ENCODE measurements around the gene HIVEP3. TPM values are rescaled to one million over a fixed set of nuclear protein-coding genes. Genes with fewer than 3 reads are reported as not detected.

The HIVEP3 gene
- total and polyA plus RNA-seq, 5 donors = 6.3 to 7.9 (median 7.2) TPM

DNA sequence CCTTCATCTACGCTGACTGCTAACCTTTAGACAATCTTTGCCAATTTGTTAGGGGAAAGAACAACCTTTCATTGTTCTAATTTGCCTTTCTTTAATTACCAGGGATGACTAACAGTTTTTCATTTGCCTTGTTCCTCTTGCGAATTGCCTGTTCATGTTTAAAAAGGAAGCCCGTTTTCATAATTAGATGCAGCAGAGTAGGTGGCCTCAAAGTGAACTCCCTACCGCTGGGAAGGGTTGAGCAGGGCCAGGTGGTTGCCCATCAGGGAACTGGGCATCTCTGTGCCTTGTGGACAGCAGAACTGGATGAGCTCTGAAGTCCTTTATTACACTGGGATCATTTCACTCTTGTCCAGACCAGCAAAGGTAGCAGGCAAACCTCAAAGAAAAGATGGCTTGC lies 59.0 kb downstream of the HIVEP3 start:
- H3K27ac ChIP-seq (ENCODE audit: low read length) = no peak overlapping the region
- DNase-seq (no peak), ATAC-seq (no peak)
- intact Hi-C loops (cut with DNase I) = no loop called here
- peaks cover 2% of the 10 kb centered on the region for H3K4me1 ChIP-seq (ENCODE audit: control insufficient read depth, insufficient read depth, low read length)
- H3K4me3 ChIP-seq (ENCODE audit: low read length) = no peak overlapping the region
- no peaks in the 10 kb centered on the region for H3K27me3 ChIP-seq (ENCODE audit: control insufficient read depth, insufficient read depth)
- 89% methylated on average over 4 of the region's 4 CpGs for WGBS
- H3K9me3 ChIP-seq (ENCODE audit: control insufficient read depth, low read length) = no peaks in the 10 kb centered on the region

- DNase-seq (peak in 2 of 3 donors; percentile 57 to 68), ATAC-seq (peak; percentile 71 to 75)
- Histone ChIP-seq H3K4me1 (ENCODE audit: control insufficient read depth, insufficient read depth, low read length) (no peaks in the 10 kb centered on the region), H3K9me3 (ENCODE audit: control insufficient read depth, low read length) (no peaks in the 10 kb centered on the region), H3K4me3 (ENCODE audit: low read length) (no peak overlapping the region), H3K27me3 (ENCODE audit: control insufficient read depth, insufficient read depth) (no peaks in the 10 kb centered on the region), H3K27ac (ENCODE audit: low read length) (no peak overlapping the region)
- intact Hi-C loops (cut with DNase I) = no loop called here
- WGBS = 63% methylated on average over 2 of the region's 2 CpGs
These were observed 61.8 kb downstream of the HIVEP3 start for GRCh38 chr1:41856944-41857285.

- peak in 1 of 2 donors; percentile 24 for ATAC-seq
- no peaks in the 10 kb centered on the region for H3K9me3 ChIP-seq (ENCODE audit: control insufficient read depth, low read length)
These were observed 62.4 kb downstream of the HIVEP3 start for GRCh38 chr1:41856151-41856943.

GRCh38 chr1:41855713-41856112 lies 63.0 kb downstream of the HIVEP3 start:
- H3K27me3 ChIP-seq (ENCODE audit: control insufficient read depth, insufficient read depth) = no peaks in the 10 kb centered on the region
- no peaks in the 10 kb centered on the region for H3K9me3 ChIP-seq (ENCODE audit: control insufficient read depth, low read length)
- no peak overlapping the region for H3K27ac ChIP-seq (ENCODE audit: low read length)
- 93% methylated on average over 2 of the region's 2 CpGs for WGBS
- intact Hi-C loops (cut with DNase I) = no loop called here
- H3K4me3 ChIP-seq (ENCODE audit: low read length) = no peak overlapping the region
- no peaks in the 10 kb centered on the region for H3K4me1 ChIP-seq (ENCODE audit: control insufficient read depth, insufficient read depth, low read length)
- DNase-seq (no peak), ATAC-seq (no peak)

More at GRCh38 chr1:41856151-41856943, 62.4 kb downstream of the HIVEP3 start:
- 73% methylated on average over 13 of the region's 13 CpGs for WGBS
- Histone ChIP-seq H3K27me3 (ENCODE audit: control insufficient read depth, insufficient read depth) (no peaks in the 10 kb centered on the region), H3K4me1 (ENCODE audit: control insufficient read depth, insufficient read depth, low read length) (no peaks in the 10 kb centered on the region), H3K27ac (ENCODE audit: low read length) (no peak overlapping the region), H3K4me3 (ENCODE audit: low read length) (no peak overlapping the region)
- intact Hi-C loops (cut with DNase I) = no loop called here
- no peak for DNase-seq

DNA sequence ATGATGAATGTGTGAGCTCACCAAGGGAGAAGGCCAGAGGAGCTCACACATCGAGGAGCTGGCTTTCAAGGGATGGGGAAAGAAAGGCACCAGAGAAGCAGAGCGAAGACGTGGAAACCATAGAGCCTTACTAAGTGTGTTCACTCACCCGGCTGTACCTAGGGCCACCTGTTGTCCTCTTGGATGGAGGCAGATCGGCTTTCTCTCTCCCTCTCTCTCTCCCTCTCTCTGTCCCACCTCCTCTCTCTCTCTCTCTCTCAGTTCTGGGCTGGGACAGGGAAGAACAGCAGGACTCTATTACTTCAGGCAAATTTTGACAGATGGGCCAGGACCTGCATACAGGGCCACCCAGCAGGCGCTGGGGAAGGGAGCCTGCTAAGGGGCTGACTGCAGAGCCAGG lies 64.8 kb downstream of the HIVEP3 start:
- no peak for ATAC-seq
- no peak for DNase-seq
- no peaks in the 10 kb centered on the region for H3K9me3 ChIP-seq (ENCODE audit: control insufficient read depth, low read length)
- H3K4me3 ChIP-seq (ENCODE audit: low read length) = no peak overlapping the region
- intact Hi-C loops (cut with DNase I) = no loop called here
- 91% methylated on average over 6 of the region's 6 CpGs for WGBS
- H3K27ac ChIP-seq (ENCODE audit: low read length) = no peak overlapping the region
- H3K4me1 ChIP-seq (ENCODE audit: control insufficient read depth, insufficient read depth, low read length) = no peaks in the 10 kb centered on the region
- H3K27me3 ChIP-seq (ENCODE audit: control insufficient read depth, insufficient read depth) = no peaks in the 10 kb centered on the region

- H3K9me3 ChIP-seq (ENCODE audit: control insufficient read depth, low read length) = no peaks in the 10 kb centered on the region
- 83% methylated on average over 7 of the region's 7 CpGs for WGBS
- peaks cover 4% of the 10 kb centered on the region for H3K4me1 ChIP-seq (ENCODE audit: control insufficient read depth, insufficient read depth, low read length)
- DNase-seq (no peak), ATAC-seq (no peak)
- no peak overlapping the region for H3K27ac ChIP-seq (ENCODE audit: low read length)
- intact Hi-C loops (cut with DNase I) = no loop called here
- H3K4me3 ChIP-seq (ENCODE audit: low read length) = no peak overlapping the region
- no peaks in the 10 kb centered on the region for H3K27me3 ChIP-seq (ENCODE audit: control insufficient read depth, insufficient read depth)
These were observed 66.6 kb downstream of the HIVEP3 start for GRCh38 chr1:41852091-41852490.

GRCh38 chr1:41851589-41851988 lies 67.1 kb downstream of the HIVEP3 start:
- ATAC-seq = no peak
- H3K27ac ChIP-seq (ENCODE audit: low read length) = no peak overlapping the region

DNA sequence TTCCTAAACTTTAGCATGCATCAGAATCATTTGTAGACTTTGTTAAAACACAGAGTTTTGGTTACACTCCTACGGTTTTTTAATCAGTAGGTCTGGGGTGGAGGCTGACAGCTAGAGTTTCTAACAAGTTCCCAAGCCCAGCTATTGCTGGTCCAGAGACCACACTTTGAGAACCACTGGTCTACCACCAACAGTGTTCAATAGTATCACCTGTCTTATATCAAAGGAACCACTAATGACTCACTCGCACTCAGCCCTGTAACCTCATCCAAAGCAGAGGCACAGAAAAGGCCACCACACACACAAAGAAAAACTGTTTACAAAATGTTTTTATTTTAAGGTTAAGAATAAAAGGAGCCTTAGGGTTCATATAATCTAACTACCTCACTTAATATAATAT lies 68.7 kb downstream of the HIVEP3 start:
- no peak for ATAC-seq
- 68% methylated on average over 2 of the region's 2 CpGs for WGBS

More at GRCh38 chr1:41851589-41851988, 67.1 kb downstream of the HIVEP3 start:
- no peak overlapping the region for H3K4me3 ChIP-seq (ENCODE audit: low read length)
- H3K9me3 ChIP-seq (ENCODE audit: control insufficient read depth, low read length) = no peaks in the 10 kb centered on the region
- intact Hi-C loops (cut with DNase I) = no loop called here
- H3K27me3 ChIP-seq (ENCODE audit: control insufficient read depth, insufficient read depth) = no peaks in the 10 kb centered on the region
- no peak for DNase-seq
- WGBS = 72% methylated on average over 5 of the region's 5 CpGs
- peaks cover 4% of the 10 kb centered on the region for H3K4me1 ChIP-seq (ENCODE audit: control insufficient read depth, insufficient read depth, low read length)

DNA sequence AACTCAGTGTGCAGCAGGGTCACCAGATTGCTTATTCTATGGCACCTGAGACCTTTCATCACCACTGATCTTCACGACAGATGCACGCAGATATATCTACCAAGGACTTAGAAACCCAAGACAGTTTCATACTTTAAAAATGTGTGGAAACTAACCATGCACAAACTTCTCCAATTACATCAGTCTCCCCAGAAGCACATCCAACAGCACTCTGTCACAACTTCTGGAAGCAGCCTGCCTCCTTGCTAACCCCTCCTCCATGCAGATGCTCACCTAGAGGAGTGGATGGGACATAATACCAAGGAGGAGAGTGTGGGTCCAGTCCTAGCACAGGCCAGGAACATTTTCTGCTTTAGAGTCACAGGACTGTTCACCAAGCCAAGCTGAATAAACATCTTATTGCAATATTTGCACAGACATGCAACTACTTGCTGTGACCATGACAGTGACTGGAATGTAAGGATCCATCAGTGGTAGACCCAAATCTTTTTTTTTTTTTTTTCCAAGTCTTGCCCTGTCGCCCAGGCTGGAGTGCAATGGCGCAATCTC lies 69.4 kb downstream of the HIVEP3 start:
- no peak overlapping the region for H3K4me3 ChIP-seq (ENCODE audit: low read length)
- ATAC-seq = no peak
- H3K27me3 ChIP-seq (ENCODE audit: control insufficient read depth, insufficient read depth) = no peaks in the 10 kb centered on the region
- no peak for DNase-seq
- intact Hi-C loops (cut with DNase I) = no loop called here
- WGBS = 93% methylated on average over 4 of the region's 4 CpGs
- H3K27ac ChIP-seq (ENCODE audit: low read length) = no peak overlapping the region
- H3K4me1 ChIP-seq (ENCODE audit: control insufficient read depth, insufficient read depth, low read length) = peaks cover 4% of the 10 kb centered on the region
- no peaks in the 10 kb centered on the region for H3K9me3 ChIP-seq (ENCODE audit: control insufficient read depth, low read length)

More for the DNA sequence above, 68.7 kb downstream of the HIVEP3 start:
- Histone ChIP-seq H3K4me3 (ENCODE audit: low read length) (no peak overlapping the region), H3K27me3 (ENCODE audit: control insufficient read depth, insufficient read depth) (no peaks in the 10 kb centered on the region), H3K9me3 (ENCODE audit: control insufficient read depth, low read length) (no peaks in the 10 kb centered on the region), H3K27ac (ENCODE audit: low read length) (no peak overlapping the region), H3K4me1 (ENCODE audit: control insufficient read depth, insufficient read depth, low read length) (peaks cover 4% of the 10 kb centered on the region)
- DNase-seq = no peak
- intact Hi-C loops (cut with DNase I) = no loop called here

DNA sequence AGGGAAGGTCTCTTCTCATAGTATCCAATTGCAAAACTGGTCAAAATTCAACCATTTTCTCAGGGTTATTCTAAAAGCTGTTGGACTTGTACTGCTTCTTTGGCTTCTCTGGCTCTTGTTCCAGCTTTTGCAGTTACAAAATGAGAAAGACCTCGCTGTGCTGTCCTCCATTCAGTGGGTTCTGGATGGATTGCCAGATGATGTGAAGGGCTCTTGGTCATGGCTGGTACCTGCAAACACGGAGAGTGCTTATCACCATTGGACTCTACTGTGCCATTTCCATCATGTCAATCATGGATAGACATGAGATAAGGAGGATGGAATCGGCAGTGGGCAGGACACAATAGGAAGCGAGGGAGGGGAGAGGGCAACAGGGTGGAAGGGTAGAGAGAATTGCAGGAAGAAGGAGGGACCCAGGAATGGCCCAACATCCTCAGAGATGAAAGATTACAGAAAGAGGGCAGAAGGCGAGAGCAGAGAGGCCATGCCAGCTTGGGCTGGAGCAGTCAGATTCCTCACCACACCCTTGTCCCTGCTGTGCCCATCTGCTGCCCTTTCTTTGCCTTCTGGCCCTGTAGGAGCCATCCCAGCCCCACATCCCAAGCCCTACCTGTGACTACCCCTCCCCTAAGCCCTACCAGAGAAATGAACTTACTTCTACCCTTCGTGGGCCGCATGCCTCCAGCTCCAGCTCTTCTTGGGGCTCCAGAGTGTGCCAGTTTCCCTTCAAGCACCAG lies 70.3 kb downstream of the HIVEP3 start:
- H3K27ac ChIP-seq (ENCODE audit: low read length) = no peak overlapping the region
- intact Hi-C loops (cut with DNase I) = no loop called here
- DNase-seq = no peak
- H3K9me3 ChIP-seq (ENCODE audit: control insufficient read depth, low read length) = no peaks in the 10 kb centered on the region
- no peak for ATAC-seq
- 74% methylated on average over 7 of the region's 7 CpGs for WGBS
- H3K27me3 ChIP-seq (ENCODE audit: control insufficient read depth, insufficient read depth) = no peaks in the 10 kb centered on the region
- H3K4me3 ChIP-seq (ENCODE audit: low read length) = no peak overlapping the region
- H3K4me1 ChIP-seq (ENCODE audit: control insufficient read depth, insufficient read depth, low read length) = peaks cover 4% of the 10 kb centered on the region

DNA sequence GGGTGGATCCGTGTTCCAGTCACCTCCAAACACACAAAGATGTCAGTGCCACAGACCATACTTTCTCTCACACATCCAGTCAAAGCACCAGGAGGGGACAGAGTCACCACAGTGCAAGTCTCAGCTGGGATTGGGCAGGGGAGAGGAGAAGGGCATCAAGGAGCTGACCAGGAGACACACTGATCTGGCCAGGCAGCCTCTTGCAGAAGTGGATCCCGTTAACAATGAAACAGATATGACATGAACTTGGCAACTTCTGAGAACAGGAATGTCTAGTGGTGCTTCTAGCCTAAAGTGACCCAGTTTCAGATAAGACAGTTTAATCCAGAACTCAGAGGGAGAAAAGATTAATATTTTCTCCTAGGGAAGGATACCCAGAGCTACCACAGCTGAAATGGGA lies 71.0 kb downstream of the HIVEP3 start:
- 55% methylated on average over 2 of the region's 2 CpGs for WGBS
- H3K4me1 ChIP-seq (ENCODE audit: control insufficient read depth, insufficient read depth, low read length) = peaks cover 6% of the 10 kb centered on the region
- intact Hi-C loops (cut with DNase I) = no loop called here
- H3K9me3 ChIP-seq (ENCODE audit: control insufficient read depth, low read length) = no peaks in the 10 kb centered on the region
- no peaks in the 10 kb centered on the region for H3K27me3 ChIP-seq (ENCODE audit: control insufficient read depth, insufficient read depth)
- peak in 1 of 3 donors; percentile 61 for DNase-seq
- no peak overlapping the region for H3K27ac ChIP-seq (ENCODE audit: low read length)
- peak; percentile 77 to 90 for ATAC-seq
- H3K4me3 ChIP-seq (ENCODE audit: low read length) = no peak overlapping the region

All from right cardiac atrium (tissue), 5 donors.